Osteoblast (primary cell): Measurements from ENCODE around the gene AMBN. TPM values are rescaled to one million over a fixed set of nuclear protein-coding genes. Genes with fewer than 3 reads are reported as not detected.

Experiments
- DNase-seq: peaks from one replicate; pipeline ENCODE4 v3.0.0; 2011; ENCODE audit warnings: low spot score, mixed read lengths; ENCODE audit not compliant: insufficient read length; ENCODE audit errors: missing footprints
- H2AFZ ChIP-seq: 2 replicates; pipeline ENCODE4 v1.6.0; 2011; ENCODE audit warnings: mild to moderate bottlenecking, low read length
- H3K27ac ChIP-seq: 2 replicates; pipeline ENCODE4 v1.5.1; 2011; ENCODE audit warnings: mild to moderate bottlenecking, low read depth, low read length, moderate library complexity
- H3K27me3 ChIP-seq: 2 replicates; pipeline ENCODE4 v1.6.0; 2012; ENCODE audit warnings: mild to moderate bottlenecking, control low read depth, inconsistent platforms, low read length, moderate library complexity; ENCODE audit not compliant: insufficient read depth
- H3K36me3 ChIP-seq: 2 replicates; pipeline ENCODE4 v1.5.1; 2011; ENCODE audit warnings: mild to moderate bottlenecking, low read length, control low read depth, moderate library complexity; ENCODE audit not compliant: insufficient read depth
- H3K4me1 ChIP-seq: 2 replicates; pipeline ENCODE4 v1.5.1; 2011; ENCODE audit warnings: mild to moderate bottlenecking, low read length, control low read depth, moderate library complexity; ENCODE audit not compliant: insufficient read depth
- H3K4me2 ChIP-seq: 2 replicates; pipeline ENCODE4 v1.6.0; 2011; ENCODE audit warnings: mild to moderate bottlenecking, low read length; ENCODE audit not compliant: insufficient read depth
- H3K4me3 ChIP-seq: fragments of 200-600 bp; sonication (generic); 3 replicates; pipeline ENCODE4 v1.5.1; 2012; ENCODE audit warnings: mild to moderate bottlenecking, low read length, inconsistent platforms; ENCODE audit not compliant: insufficient read depth
- H3K79me2 ChIP-seq: 2 replicates; pipeline ENCODE4 v1.6.0; 2012; ENCODE audit warnings: mild to moderate bottlenecking, low read length, control low read depth, inconsistent platforms; ENCODE audit not compliant: insufficient read depth
- H3K9me3 ChIP-seq: 2 replicates; pipeline ENCODE4 v1.5.1; 2011; ENCODE audit warnings: low read depth, low read length, control low read depth
- H4K20me1 ChIP-seq: 2 replicates; pipeline ENCODE4 v1.6.0; 2012; ENCODE audit warnings: mild to moderate bottlenecking, low read length, control low read depth; ENCODE audit not compliant: insufficient read depth
- CTCF ChIP-seq: IDR thresholded peaks from 2 replicates; pipeline ENCODE4 v1.5.1; 2011; ENCODE audit warnings: mild to moderate bottlenecking, low read depth, low read length, moderate library complexity; ENCODE audit errors: extremely low read depth
- total RNA-seq: library from RNA; depleted of rRNA; stranded (reverse); fragments of >200 nt; gene quantifications from 2 replicates; pipeline ENCODE4 v1.2.3, GENCODE V29; 2012

Gene AMBN
- total RNA-seq, 1 donor = not detected

GRCh38 chr4:70586841-70587240 lies 5.2 kb upstream of the AMBN start:
- Histone ChIP-seq H3K9me3 (no peaks in the 10 kb centered on the region), H3K4me3 (no peak overlapping the region), H3K79me2 (no peaks in the 10 kb centered on the region), H2AFZ (no peak overlapping the region), H3K36me3 (no peaks in the 10 kb centered on the region), H3K27ac (no peak overlapping the region), H3K4me2 (no peak overlapping the region), H3K4me1 (no peaks in the 10 kb centered on the region), H4K20me1 (no peaks in the 10 kb centered on the region), H3K27me3 (no peaks in the 10 kb centered on the region)
- no peak for DNase-seq
- TF ChIP-seq CTCF = no peak

- no peak for DNase-seq
- no peaks in the 10 kb centered on the region for H3K27me3 ChIP-seq
- H3K9me3 ChIP-seq = no peaks in the 10 kb centered on the region
- H3K4me1 ChIP-seq = no peaks in the 10 kb centered on the region
- TF ChIP-seq CTCF = no peak
- no peak overlapping the region for H3K27ac ChIP-seq
- H3K79me2 ChIP-seq = no peaks in the 10 kb centered on the region
- H3K36me3 ChIP-seq = no peaks in the 10 kb centered on the region
- no peak overlapping the region for H3K4me2 ChIP-seq
- H2AFZ ChIP-seq = no peak overlapping the region
- no peak overlapping the region for H3K4me3 ChIP-seq
- H4K20me1 ChIP-seq = no peaks in the 10 kb centered on the region
These were observed 2.3 kb upstream of the AMBN start for GRCh38 chr4:70589785-70590184.

GRCh38 chr4:70594196-70594595 lies 2.1 kb downstream of the AMBN start:
- Histone ChIP-seq H3K79me2 (no peaks in the 10 kb centered on the region), H3K36me3 (no peaks in the 10 kb centered on the region), H3K27ac (no peak overlapping the region), H2AFZ (no peak overlapping the region), H3K4me3 (no peak overlapping the region), H3K4me1 (no peaks in the 10 kb centered on the region), H3K4me2 (no peak overlapping the region), H3K27me3 (peaks cover 2% of the 10 kb centered on the region), H3K9me3 (no peaks in the 10 kb centered on the region), H4K20me1 (no peaks in the 10 kb centered on the region)
- TF ChIP-seq CTCF = no peak
- DNase-seq = no peak

GRCh38 chr4:70600305-70600704 lies 8.2 kb downstream of the AMBN start:
- Histone ChIP-seq H3K27me3 (peaks cover 2% of the 10 kb centered on the region), H3K79me2 (no peaks in the 10 kb centered on the region), H3K27ac (no peak overlapping the region), H3K4me1 (peaks cover 4% of the 10 kb centered on the region), H3K4me2 (no peak overlapping the region), H2AFZ (no peak overlapping the region), H3K9me3 (no peaks in the 10 kb centered on the region), H3K36me3 (no peaks in the 10 kb centered on the region), H4K20me1 (no peaks in the 10 kb centered on the region), H3K4me3 (no peak overlapping the region)
- DNase-seq = no peak
- TF ChIP-seq CTCF = no peak
